Measurements from ENCODE around the gene KCNAB1. TPM values are rescaled to one million over a fixed set of nuclear protein-coding genes. Genes with fewer than 3 reads are reported as not detected.

Gene KCNAB1
- total RNA-seq, 3 donors from 2014 or later = 3.9 to 8.3 (median 5.4) TPM

GRCh38 chr3:156460206-156460611, 339.8 kb downstream of the KCNAB1 start:
- no peaks in the 10 kb centered on the region for H3K36me3 ChIP-seq
- DNase-seq (ENCODE audit: low spot score in 2 of 2) = no peak
- no peaks in the 10 kb centered on the region for H3K4me1 ChIP-seq
- H3K27me3 ChIP-seq = no peaks in the 10 kb centered on the region
- H3K4me3 ChIP-seq = no peak overlapping the region
- TF ChIP-seq CTCF (IDR thresholded peaks at IDR 0.05) (no peak), POLR2A (IDR thresholded peaks at IDR 0.05) (no peak), POLR2AphosphoS5 (IDR thresholded peaks at IDR 0.05) (no peak)
- no peak overlapping the region for H3K27ac ChIP-seq
- no peaks in the 10 kb centered on the region for H3K9me3 ChIP-seq
- intact Hi-C loops (cut with DNase I; ENCODE audit: low total_unique reads) = no loop called here

- intact Hi-C loops (cut with DNase I; ENCODE audit: low total_unique reads) = no loop called here
- DNase-seq (ENCODE audit: low spot score in 2 of 2) = no peak
- no peak for TF ChIP-seq POLR2A (IDR thresholded peaks at IDR 0.05)
- TF ChIP-seq CTCF (IDR thresholded peaks at IDR 0.05) = no peak
- no peak for TF ChIP-seq POLR2AphosphoS5 (IDR thresholded peaks at IDR 0.05)
- Histone ChIP-seq H3K9me3 (no peaks in the 10 kb centered on the region), H3K4me1 (no peaks in the 10 kb centered on the region), H3K36me3 (no peaks in the 10 kb centered on the region), H3K27ac (no peak overlapping the region), H3K4me3 (no peak overlapping the region), H3K27me3 (no peaks in the 10 kb centered on the region)
These were observed 341.5 kb downstream of the KCNAB1 start for GRCh38 chr3:156461889-156462288.

GRCh38 chr3:156463123-156463522, 342.7 kb downstream of the KCNAB1 start:
- H3K9me3 ChIP-seq = no peaks in the 10 kb centered on the region
- no peaks in the 10 kb centered on the region for H3K4me1 ChIP-seq
- H3K4me3 ChIP-seq = no peak overlapping the region
- no peak overlapping the region for H3K27ac ChIP-seq
- H3K36me3 ChIP-seq = no peaks in the 10 kb centered on the region
- no peak for DNase-seq (ENCODE audit: low spot score in 2 of 2)
- intact Hi-C loops (cut with DNase I; ENCODE audit: low total_unique reads) = no loop called here
- TF ChIP-seq POLR2AphosphoS5 (IDR thresholded peaks at IDR 0.05) (no peak), POLR2A (IDR thresholded peaks at IDR 0.05) (no peak), CTCF (IDR thresholded peaks at IDR 0.05) (no peak)
- no peaks in the 10 kb centered on the region for H3K27me3 ChIP-seq

- TF ChIP-seq CTCF (IDR thresholded peaks at IDR 0.05) = no peak
- TF ChIP-seq POLR2A (IDR thresholded peaks at IDR 0.05) = no peak
- TF ChIP-seq POLR2AphosphoS5 (IDR thresholded peaks at IDR 0.05) = no peak
- H3K36me3 ChIP-seq = no peaks in the 10 kb centered on the region
- intact Hi-C loops (cut with DNase I; ENCODE audit: low total_unique reads) = no loop called here
- H3K9me3 ChIP-seq = no peaks in the 10 kb centered on the region
- DNase-seq (ENCODE audit: low spot score in 2 of 2) = no peak
- no peaks in the 10 kb centered on the region for H3K27me3 ChIP-seq
- H3K4me1 ChIP-seq = no peaks in the 10 kb centered on the region
- no peak overlapping the region for H3K4me3 ChIP-seq
- no peak overlapping the region for H3K27ac ChIP-seq
These were observed 344.8 kb downstream of the KCNAB1 start for GRCh38 chr3:156465194-156465593.

- Histone ChIP-seq H3K4me3 (no peak overlapping the region), H3K27me3 (no peaks in the 10 kb centered on the region), H3K36me3 (no peaks in the 10 kb centered on the region), H3K27ac (no peak overlapping the region), H3K4me1 (peaks cover 0 to 6% of the 10 kb centered on the region in 2 donors), H3K9me3 (no peaks in the 10 kb centered on the region)
- no peak for DNase-seq (ENCODE audit: low spot score in 2 of 2)
- no peak for TF ChIP-seq POLR2A (IDR thresholded peaks at IDR 0.05)
- TF ChIP-seq POLR2AphosphoS5 (IDR thresholded peaks at IDR 0.05) = no peak
- TF ChIP-seq CTCF (IDR thresholded peaks at IDR 0.05) = no peak
- intact Hi-C loops (cut with DNase I; ENCODE audit: low total_unique reads) = no loop called here
These were observed 349.1 kb downstream of the KCNAB1 start for GRCh38 chr3:156469456-156469855.

Data from breast epithelium (tissue), 4 donors.